GM12878 (cell line): Measurements from ENCODE around the gene DUS4L.

Experiments used
- CHD2 ChIP-seq: IDR thresholded peaks from 2 replicates; pipeline ENCODE4 v1.6.1; 2011; ENCODE audit warnings: low read depth, low read length, improper control_type of control experiment, borderline replicate concordance
- CREM ChIP-seq: IDR thresholded peaks from 2 replicates; pipeline ENCODE4 v1.6.1; 2014; ENCODE audit warnings: antibody characterized with exemption, low read depth
- CTCF ChIP-seq, 3 experiments: IDR thresholded peaks in 2 of 3; conservative IDR thresholded peaks in 1 of 3; 2 replicates each; pipeline ENCODE4 v1.5.1; 2011; ENCODE audit warnings: low read depth in 3 of 3, low read length in 3 of 3, mild to moderate bottlenecking in 3 of 3, control low read depth in 2 of 3, moderate library complexity in 2 of 3, inconsistent platforms in 1 of 3, mixed read lengths in 1 of 3; ENCODE audit not compliant: control insufficient read depth in 2 of 3, insufficient read depth in 1 of 3; ENCODE audit errors: extremely low read depth in 1 of 3
- MAX ChIP-seq: IDR thresholded peaks from 2 replicates; pipeline ENCODE4 v1.6.1; 2012; ENCODE audit warnings: low read depth, low read length, improper control_type of control experiment
- NFXL1 ChIP-seq: fragments of 450-650 bp; IDR thresholded peaks from 2 replicates; pipeline ENCODE4 v1.6.1; 2017; ENCODE audit warnings: antibody characterized with exemption, mild to moderate bottlenecking, borderline replicate concordance
- PBX3 ChIP-seq: IDR thresholded peaks from 2 replicates; pipeline ENCODE4 v1.6.1; 2011; ENCODE audit warnings: mild to moderate bottlenecking, low read depth, low read length, moderate library complexity; ENCODE audit not compliant: insufficient replicate concordance

- TF ChIP-seq MAX (no peak), CREM (no peak), CTCF (IDR thresholded peaks at IDR 0.05 in 2 of 3, conservative IDR thresholded peaks at IDR 0.05 in 1 of 3; ENCODE audit: control insufficient read depth in 2 of 3, extremely low read depth in 1 of 3, insufficient read depth in 1 of 3, low read depth in 3 of 3, low read length in 3 of 3) (no peak), PBX3 (no peak), CHD2 (no peak), NFXL1 (no peak)
These were observed 33.8 kb downstream of the DUS4L start for GRCh38 chr7:107597582-107597916.
